Measurements from ENCODE around the gene OTOP2.

The OTOP2 gene

DNA sequence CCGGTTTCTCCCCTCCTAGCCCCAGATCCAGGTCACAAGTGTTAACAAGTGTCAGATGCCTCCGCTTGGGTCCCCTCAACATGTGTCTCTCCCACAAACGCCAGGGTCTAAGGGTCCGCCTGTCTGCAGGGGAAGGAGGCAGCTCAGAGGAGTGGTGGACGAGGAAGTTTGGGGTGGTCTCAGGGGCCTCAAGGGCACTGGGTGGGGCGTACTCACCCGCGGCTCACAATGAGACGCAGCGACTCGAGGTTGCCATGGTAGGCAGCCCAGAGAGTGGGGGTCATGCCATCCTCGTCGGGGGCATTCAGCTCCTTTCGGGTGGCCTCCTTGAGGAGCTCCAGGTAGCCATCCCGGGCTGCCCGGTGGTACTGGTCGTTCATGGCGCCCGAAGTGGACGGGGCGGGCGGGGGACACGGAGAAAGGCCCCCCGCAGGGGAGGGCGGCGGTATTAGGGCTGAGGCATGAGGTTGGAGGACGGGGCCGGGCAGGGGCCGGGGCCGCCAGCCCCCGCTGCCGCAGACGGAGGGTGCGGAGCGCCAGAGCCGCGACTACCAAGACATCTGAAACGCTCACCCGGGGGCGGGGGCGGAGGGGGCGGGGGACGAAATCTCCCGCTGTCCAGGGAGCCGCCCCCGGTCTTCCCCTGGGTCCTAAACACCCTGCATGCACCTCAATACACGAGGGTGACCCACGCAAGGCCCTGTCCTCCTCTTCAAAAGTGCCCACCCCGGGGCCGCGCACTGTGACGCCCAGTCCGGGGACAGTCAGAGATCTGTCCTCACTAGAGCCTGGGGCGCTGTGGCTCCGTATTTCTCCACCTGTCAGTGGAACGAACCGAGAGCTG, 1.2 kb upstream of the OTOP2 start, which contains the start of gene USH1G:
TSS of gene USH1G (minus strand) at position 562 of the 844 bp plus-strand sequence. CDS start at position 380, 182 bp downstream.
- no peak for DNase-seq (ENCODE audit: low read depth in 1 of 2, low spot score in 1 of 2)

DNA sequence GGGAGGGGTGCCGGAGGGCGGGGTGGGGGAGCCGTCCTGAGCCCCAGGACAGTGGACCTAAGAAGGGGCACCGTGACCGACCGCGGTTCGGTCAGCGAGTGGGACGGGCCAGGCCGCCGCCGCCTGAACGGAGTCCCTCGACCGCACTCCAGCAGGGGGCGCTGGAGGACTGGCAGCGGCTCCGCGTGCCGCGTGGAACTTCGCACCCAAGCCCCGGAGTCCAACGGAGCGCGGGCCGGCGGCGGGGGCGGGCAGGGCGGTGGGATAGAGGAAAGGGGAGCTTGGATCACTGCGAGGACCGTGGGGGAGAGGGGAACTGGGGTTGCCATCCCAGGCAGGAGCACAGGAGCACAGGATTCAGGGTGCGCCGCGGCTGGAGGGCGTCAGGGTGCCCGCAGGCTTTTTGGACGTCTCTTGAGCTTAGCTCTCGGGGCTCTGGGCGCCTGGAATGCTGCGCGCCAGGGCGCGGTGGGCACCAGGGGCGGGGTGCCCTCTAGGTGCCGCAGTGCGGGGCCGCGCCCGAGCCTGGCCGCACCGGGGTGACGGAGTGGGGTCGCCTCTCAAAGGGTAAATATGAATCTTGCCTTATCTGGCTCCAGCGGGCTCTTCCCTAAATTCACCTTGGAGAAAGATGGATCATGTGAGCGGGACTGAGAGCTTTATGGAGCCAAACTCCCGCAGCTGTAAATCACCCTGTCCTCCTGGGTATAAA, 379 bp upstream of the OTOP2 start:
- DNase-seq (ENCODE audit: low read depth in 1 of 2, low spot score in 1 of 2): peak; percentile 28 to 64

DNA sequence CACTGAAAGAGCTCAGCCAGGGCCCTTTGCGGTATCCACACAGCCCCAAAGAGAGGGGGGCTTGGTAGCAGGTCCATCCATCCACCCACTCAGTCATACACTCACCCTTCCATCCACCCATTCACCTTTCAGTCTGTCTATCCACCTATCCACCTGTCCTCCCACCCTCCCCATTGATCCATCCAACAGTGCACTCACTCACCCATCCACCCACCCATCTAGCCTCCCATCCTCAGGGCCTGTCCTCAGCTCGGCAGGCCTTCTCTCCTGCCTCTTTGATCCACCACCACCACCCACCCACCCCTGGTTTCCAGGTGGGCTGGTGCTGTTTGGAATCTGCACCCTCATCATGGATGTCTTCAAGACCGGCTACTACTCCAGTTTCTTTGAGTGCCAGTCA, 1.2 kb downstream of the OTOP2 start:
- DNase-seq (ENCODE audit: low read depth in 1 of 2, low spot score in 1 of 2): no peak

DNA sequence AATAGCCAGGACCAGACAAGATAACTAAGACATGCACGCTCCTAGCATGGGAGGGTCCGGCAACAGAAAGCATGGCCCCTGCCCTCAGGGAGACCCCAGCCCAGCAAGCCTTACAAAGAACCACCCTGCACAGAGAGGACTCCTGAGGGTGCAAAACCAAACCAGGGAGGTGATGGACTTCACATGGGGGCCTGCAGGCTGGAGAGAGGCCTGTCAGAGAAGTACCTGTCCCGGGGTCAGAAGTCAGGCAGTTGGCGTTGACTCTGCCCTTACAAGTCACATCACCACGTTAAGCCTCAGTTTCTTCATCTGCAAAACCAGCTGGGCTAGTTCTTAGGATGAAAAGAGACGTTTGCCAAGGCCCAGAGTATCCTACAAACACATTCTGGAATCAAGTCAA, 4.7 kb downstream of the OTOP2 start:
- DNase-seq (ENCODE audit: low read depth in 1 of 2, low spot score in 1 of 2): no peak

DNA sequence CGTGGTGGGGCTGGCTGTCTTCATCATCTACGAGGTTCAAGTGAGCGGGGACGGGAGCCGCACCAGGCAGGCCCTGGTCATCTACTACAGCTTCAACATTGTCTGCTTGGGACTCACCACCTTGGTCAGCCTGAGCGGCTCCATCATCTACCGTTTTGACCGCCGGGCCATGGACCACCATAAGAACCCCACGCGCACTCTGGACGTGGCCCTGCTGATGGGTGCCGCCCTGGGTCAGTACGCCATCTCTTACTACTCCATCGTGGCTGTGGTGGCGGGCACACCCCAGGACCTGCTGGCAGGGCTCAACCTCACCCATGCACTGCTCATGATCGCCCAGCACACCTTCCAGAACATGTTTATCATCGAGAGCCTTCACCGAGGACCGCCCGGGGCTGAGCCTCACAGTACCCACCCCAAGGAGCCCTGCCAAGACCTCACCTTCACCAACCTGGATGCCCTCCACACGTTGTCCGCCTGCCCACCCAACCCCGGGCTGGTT, 6.5 kb downstream of the OTOP2 start:
- DNase-seq (ENCODE audit: low read depth in 1 of 2, low spot score in 1 of 2): no peak

DNA sequence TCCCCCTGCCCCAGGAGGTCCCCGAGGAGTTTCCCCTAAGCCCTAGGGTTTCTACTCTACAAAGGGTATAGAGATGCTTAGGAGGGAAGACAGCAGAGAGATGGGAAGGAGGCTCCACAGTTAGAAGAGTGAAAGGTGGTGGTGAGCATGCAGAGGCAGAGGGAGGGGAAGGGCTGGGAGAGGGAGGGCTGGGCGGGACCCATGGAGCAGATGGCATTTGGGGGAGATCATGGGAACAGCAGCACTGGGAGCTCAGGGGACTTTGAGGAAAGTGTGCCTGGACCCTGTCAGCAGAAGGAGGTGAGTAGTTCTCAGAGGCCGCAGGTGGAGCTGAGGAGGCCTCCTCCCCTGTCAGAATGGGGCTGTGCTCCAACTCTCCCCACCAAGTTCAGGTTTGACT, 11.0 kb downstream of the OTOP2 start:
- DNase-seq (ENCODE audit: low read depth in 1 of 2, low spot score in 1 of 2): no peak

DNA sequence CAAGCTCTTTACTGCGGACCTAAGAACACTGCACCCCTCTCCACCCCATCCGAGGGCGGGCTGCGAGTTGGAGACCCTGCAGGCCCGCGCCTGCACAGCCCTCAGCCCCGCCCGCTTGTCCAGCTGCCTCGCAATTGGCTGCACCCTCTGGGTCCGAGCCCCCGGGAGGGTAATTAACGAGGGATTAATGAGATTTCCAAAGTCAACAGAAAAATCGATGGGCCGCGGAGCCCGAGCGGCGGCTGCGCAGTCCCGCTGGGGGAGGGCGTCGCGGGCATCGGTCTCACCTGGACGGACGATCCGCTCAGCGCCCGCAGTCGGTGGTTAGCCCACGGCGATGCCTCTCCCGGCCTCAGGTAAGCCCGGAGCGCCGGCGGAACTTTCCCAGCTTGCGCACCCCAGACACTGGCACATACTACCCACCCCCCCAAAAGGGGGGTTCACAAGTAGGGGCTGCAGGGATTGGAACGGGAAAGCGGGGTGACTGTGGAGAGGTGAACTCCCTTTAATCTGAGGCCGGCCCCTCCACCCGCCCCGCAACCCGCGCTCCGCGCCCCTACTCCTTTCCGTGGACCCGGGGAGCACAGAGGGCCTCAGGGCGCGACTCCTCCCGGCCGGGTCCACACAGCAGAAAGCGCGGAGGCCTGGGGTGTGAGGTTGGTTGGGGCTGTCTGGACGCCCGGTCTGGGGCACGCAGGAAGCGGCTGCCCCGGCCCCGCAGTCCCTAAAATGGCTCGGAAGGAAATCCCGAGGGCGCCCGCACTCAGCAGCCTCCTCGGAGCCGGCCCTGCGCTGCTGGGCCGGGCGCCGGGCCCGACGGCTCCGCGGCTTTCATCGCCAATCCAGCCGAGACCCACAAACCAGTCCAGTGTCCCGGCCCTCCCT, 11.8 kb downstream of the OTOP2 start, which contains the start of gene OTOP3:
TSS of gene OTOP3 (plus strand) at position 314 of the 885 bp plus-strand sequence. CDS start at position 338, 24 bp downstream.
- no peak for DNase-seq (ENCODE audit: low read depth in 1 of 2, low spot score in 1 of 2)

DNA sequence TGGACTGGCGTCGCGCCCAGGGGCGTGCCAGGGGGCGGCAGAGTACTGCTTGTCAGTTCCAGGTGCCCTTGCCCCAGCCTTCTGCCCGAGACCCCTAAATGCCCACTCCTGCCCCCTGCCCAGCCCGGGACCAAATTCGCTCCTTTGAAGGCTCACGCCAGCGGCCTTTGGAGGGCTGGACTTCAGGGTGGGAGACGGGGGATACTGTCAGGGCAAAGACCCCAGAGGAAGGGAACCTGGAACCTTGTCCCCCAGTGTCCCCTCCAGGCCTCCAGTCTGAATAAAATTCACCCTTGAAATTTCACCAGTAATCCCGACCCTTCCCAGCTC, 12.4 kb downstream of the OTOP2 start:
- no peak for DNase-seq (ENCODE audit: low read depth in 1 of 2, low spot score in 1 of 2)

DNA sequence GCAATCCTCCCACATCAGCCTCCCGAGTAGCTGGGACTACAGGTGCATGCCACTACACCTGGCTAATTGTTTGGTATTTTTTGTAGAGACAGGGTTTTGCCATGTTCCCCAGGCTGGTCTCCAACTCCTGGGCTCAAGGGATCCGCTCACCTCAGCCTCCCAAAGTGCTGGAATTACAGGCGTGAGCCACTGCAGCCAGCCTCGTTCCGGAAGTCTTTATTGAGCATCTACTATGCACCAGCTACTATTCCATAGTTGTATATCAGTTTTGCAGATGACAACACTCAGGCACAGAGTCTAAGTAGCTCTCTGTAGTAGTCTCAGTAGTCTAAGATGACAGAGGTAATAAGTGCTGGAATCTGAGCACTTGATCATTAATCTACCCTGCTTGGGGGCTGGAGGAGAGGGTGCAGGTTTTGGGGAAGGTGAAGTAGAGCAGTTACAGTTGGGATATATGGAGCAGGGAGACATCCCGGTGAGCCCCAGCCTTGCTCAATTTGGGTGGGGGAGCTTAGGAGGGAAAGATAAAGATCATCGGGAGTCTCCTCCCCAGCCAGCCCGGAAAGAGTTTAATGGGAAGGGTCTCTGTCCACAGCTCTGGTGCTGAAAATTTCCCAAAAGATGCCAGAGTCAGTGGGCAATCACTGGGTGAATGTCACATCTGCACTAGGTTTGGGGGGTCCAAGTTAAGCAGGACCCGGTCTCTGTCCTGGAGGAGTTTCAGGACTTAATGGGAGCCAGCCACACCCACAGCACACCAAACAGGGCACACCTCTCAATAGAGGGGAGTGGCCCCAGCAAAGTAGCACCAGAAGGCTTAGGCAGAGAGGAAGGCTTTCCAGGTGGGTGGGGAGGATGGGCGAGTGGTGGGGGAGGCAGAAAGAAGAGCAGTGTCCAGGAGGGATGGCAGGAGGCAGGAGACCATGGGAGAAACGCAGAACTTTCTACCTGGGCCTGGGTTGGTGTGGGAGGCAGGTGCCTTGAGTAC, 13.3 kb downstream of the OTOP2 start:
- DNase-seq (ENCODE audit: low read depth in 1 of 2, low spot score in 1 of 2): no peak

DNA sequence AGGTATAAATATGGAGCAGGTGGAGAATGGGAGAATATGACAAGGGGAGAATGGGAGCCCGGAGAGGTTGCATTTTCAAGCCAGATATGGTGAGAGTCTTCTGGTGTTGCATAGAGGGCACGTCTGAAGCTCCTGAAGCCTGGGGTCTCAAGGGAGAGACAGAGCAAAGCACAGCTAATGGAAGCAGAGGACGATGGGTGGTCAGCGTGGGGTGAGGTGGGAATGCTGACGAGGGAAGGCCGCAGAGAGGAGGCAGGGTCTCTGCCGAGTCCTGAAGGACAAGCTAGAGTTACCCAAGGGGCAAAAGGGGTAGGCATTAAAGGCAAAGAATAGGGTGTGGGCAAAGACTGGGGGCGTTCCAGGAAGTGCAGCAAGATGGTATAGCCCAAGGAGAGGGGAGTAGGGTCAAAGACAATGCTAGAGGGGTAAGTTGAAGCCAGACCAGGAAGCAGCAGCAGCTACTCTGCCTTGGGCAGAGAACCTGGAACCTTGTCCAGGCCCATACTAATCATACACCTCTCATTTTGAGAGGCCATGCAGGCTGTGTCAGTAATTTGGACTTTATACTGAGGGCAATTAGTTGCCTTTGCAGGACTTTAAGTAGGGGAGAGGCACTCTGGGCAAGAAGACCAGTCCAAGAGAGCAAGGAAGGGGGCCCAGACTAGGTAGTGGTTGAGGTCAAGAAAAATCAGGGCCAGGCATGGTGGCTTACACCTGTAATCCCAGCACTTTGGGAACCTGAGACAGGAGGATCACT, 14.3 kb downstream of the OTOP2 start:
- no peak for DNase-seq (ENCODE audit: low read depth in 1 of 2, low spot score in 1 of 2)

DNA sequence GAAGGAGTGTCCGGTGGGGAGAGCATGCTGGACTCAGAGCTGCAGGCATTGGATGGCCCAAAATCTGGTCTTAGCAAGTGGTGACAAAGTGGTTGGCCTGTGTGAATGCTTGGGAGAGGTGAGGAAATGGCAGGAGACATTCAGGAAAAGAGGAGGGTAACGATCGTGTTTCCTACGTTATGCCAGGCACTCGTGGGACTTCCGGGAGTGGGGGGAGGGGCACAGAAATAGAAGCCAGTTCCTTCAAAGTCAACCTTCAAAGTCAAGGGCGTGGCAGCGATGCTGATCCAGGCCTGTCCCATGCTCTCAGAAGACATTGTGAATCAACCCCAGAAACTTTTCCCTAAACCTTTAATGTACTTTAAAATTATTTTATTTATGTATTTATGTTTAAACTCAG, 15.5 kb downstream of the OTOP2 start:
- DNase-seq (ENCODE audit: low read depth in 1 of 2, low spot score in 1 of 2): no peak

DNA sequence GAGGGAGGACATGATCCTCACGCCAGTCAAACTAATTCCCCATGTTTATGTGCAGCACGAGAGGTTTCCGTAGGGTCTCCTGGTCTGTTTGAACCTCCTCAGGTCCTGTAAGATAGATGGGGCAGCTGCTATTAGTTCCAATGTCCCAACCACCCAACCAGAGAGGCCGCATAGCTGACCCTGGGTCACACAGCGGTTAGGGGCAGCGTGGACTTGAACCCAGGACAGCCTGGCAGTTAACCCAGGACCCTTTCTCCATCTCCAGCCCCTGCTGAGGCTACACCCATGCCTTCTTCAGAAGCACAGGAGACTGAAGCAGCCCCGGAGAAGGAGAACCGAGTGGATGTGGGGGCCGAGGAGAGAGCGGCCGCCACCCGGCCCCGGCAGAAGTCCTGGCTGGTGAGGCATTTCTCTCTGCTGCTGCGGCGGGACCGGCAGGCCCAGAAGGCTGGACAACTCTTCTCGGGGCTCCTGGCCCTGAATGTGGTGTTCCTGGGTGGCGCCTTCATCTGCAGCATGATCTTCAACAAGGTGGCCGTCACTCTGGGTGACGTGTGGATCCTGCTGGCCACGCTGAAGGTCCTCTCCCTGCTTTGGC, 17.2 kb downstream of the OTOP2 start:
- DNase-seq (ENCODE audit: low read depth in 1 of 2, low spot score in 1 of 2): no peak

DNA sequence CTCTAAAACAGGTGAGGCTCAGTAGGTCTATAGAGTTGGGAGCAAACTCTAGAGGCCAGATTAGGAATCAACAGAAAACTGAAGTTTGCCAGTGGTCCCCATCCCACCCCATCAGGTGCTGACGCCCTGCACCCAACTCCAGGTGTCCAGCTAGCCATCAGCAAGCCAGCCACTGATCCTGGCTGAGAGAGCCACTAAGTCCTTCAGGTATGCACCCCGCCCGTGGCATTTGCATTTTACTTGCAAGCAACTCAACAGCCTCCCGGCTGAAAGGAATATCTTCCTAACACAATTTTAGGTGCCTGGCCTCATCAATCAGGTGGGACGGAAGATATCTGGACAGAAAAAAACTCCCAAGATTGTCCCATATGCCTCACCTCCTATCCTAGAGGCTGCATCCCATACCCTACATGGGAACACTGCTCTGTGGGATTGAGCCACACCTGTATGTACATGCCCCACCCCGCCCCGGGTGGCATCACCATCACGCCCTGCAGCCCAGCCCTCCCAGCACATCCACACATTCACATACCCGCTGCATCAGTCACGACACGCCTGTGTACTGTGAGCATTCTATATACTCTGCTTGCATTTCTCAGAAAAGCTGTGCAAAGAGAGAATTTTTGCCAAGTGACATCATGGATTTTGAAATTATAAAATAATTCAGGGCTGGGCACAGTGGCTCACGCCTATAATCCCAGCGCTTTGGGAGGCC, 19.9 kb downstream of the OTOP2 start:
- DNase-seq (ENCODE audit: low read depth in 1 of 2, low spot score in 1 of 2): no peak

DNA sequence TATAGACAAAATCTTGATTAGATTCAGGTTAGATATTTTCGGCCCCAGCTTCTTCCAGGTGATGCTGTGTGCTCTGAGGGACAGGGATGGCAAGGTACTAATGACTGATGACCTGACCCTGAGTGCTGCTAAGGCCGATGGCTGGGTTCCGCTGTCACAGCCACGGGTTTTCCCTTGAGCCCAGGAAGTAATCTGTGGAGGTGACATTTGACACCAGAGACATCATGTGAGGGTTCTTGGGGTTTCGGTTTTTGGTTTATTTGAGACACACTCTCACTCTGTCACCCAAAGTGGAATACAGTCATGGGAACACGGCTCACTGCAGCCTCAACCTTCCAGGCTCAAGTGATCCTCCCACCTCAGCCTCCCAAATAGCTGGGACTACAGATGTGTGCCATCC, 21.5 kb downstream of the OTOP2 start:
- DNase-seq (ENCODE audit: low read depth in 1 of 2, low spot score in 1 of 2): no peak

DNA sequence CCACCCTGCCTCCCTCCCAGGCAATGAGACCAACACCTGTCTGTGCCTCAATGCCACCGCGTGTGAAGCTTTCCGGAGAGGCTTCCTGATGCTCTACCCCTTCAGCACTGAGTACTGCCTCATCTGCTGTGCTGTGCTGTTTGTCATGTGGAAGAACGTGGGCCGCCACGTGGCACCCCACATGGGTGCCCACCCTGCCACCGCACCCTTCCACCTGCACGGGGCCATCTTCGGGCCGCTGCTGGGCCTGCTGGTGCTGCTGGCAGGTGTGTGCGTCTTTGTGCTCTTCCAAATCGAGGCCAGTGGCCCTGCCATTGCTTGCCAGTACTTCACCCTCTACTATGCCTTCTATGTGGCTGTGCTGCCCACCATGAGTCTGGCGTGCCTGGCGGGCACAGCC, 22.6 kb downstream of the OTOP2 start:
- no peak for DNase-seq (ENCODE audit: low read depth in 1 of 2, low spot score in 1 of 2)

DNA sequence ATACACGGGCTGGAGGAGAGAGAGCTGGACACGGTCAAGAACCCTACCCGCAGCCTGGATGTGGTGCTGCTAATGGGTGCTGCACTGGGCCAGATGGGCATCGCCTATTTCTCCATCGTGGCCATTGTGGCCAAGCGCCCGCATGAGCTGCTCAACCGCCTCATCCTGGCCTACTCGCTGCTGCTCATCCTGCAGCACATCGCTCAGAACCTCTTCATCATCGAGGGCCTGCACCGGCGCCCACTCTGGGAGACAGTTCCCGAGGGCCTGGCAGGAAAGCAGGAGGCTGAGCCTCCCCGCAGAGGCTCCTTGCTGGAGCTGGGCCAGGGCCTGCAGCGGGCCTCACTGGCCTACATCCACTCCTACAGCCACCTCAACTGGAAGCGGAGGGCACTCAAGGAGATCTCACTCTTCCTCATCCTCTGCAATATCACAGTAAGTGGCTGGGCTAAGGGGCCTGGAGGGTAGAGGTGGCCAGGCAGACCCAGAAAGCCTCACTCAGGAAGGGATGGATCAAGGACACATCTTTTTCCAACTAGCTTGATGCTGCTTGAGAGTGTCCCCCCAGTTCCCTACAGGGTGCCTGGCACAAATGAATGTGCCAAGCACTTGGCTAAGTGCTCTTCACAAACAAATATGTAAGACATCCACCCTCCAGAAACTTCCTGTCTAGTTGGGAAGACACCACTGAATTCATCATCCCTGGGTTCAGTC, 23.1 kb downstream of the OTOP2 start:
- no peak for DNase-seq (ENCODE audit: low read depth in 1 of 2, low spot score in 1 of 2)

DNA sequence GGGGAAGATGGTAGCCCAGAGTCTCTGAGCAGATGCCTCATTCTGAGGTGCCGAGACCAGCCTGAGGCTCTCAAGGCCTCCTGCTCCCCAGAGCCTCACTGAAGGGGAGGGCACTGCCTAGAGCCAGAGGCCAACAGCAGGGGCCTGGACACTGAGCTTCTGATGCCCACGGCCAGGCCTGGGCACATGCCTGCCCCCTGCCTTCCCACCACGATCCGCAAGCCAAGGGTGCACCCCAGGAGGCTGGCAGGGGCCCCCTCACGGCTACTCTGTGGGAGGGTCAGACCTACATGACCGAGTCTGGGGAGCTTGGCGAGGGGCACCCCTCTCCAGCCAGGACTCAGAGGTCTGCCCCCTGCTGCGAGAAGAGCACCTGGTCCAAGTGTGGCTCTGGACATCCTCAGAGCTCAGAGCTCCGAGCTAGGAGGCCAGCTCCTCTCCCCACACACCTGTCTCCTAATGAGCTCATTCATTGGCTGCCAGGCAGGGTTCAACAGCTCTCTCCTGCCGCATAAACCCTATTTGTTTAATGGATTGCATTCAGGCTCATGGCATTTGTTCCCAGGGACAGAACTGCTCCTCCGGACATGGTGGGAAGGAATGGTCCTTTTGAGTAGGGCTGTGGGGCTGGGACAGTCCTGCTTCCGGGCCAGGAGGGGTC, 25.5 kb downstream of the OTOP2 start:
- no peak for DNase-seq (ENCODE audit: low read depth in 1 of 2, low spot score in 1 of 2)
